Osteoblast (primary cell): ENCODE measurements around the gene MRPL36. TPM values are rescaled to one million over a fixed set of nuclear protein-coding genes. Genes with fewer than 3 reads are reported as not detected.

Experiments
- total RNA-seq: library from RNA; depleted of rRNA; stranded (reverse); fragments of >200 nt; gene quantifications from 2 replicates; pipeline ENCODE4 v1.2.3, GENCODE V29; 2012

The MRPL36 gene
- total RNA-seq, 1 donor, result 35.1 TPM

Other genes starting within 250 kb of the MRPL36 start
- 19.2 and 23.9 TPM in 2 replicates for gene NDUFS6, start 1.6 kb upstream of the MRPL36 start, total RNA-seq
- not detected in 2 replicates for gene IRX4, start 83.1 kb upstream of the MRPL36 start, total RNA-seq